PC-3 (cell line): ENCODE results near the gene TTC22.

Experiments
- EZH2 ChIP-seq: fragments of 300-600 bp; sonication (generic); IDR thresholded peaks from one replicate; pipeline ENCODE4 v1.6.1; 2017; ENCODE audit warnings: antibody characterized with exemption, mild to moderate bottlenecking, low read length; ENCODE audit not compliant: unreplicated experiment
- TF ChIP-seq, protein P1 (sequence below): fragments of 300-600 bp; sonication (generic); conservative IDR thresholded peaks from 2 replicates; pipeline ENCODE4 v1.5.1; 2017; ENCODE audit warnings: antibody characterized with exemption, low read depth, mild to moderate bottlenecking, low read length

DNA sequence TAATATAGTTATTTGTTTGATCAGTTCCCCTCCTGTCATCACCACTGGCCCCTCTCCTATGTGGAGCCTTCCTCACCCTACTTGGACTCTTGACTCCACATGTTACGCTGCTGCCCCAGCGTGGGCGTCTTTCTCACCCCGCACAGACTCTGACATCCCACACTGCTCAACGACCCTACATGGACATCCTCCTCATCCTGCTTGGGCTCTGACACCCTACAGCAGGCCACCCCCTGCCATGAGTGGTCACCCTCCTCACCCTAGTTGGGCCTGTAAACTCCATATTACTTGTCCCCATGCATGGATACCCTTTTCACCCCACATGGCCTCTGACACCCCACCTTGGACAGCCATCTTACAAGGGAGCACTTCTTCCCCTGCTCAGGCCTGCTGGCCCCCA, 64.4 kb downstream of the TTC22 start:
- TF ChIP-seq, protein P1, sequence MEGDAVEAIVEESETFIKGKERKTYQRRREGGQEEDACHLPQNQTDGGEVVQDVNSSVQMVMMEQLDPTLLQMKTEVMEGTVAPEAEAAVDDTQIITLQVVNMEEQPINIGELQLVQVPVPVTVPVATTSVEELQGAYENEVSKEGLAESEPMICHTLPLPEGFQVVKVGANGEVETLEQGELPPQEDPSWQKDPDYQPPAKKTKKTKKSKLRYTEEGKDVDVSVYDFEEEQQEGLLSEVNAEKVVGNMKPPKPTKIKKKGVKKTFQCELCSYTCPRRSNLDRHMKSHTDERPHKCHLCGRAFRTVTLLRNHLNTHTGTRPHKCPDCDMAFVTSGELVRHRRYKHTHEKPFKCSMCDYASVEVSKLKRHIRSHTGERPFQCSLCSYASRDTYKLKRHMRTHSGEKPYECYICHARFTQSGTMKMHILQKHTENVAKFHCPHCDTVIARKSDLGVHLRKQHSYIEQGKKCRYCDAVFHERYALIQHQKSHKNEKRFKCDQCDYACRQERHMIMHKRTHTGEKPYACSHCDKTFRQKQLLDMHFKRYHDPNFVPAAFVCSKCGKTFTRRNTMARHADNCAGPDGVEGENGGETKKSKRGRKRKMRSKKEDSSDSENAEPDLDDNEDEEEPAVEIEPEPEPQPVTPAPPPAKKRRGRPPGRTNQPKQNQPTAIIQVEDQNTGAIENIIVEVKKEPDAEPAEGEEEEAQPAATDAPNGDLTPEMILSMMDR: no peak
- no peak for TF ChIP-seq EZH2
